GM12874 (cell line): ENCODE results near the gene PIWIL4.

Experiments
- CTCF ChIP-seq: IDR thresholded peaks from 2 replicates; pipeline ENCODE4 v1.5.1; 2011; ENCODE audit warnings: low read depth, mild to moderate bottlenecking, control low read depth, low read length, moderate library complexity; ENCODE audit not compliant: insufficient read depth

PIWIL4 gene

DNA sequence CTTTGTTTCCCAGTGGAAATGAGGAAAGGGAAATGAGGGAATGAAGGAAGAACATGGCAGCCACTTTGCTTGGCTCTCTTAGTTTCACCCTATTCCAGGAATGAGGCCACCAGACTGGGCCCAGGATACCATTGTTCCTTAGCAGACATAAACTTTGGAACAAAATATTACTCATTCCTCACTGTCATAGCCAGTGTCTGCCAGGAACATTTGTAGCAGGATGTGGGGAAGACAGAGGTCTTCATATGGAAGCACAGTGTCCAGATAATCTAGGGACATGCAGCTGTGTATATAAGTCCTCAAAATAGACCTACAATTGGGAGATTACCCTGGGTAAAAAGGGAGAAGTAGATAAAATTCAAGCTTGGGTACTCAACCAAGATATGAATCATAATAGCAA is 38.6 kb upstream of the PIWIL4 start:
- TF ChIP-seq CTCF, result no peak

DNA sequence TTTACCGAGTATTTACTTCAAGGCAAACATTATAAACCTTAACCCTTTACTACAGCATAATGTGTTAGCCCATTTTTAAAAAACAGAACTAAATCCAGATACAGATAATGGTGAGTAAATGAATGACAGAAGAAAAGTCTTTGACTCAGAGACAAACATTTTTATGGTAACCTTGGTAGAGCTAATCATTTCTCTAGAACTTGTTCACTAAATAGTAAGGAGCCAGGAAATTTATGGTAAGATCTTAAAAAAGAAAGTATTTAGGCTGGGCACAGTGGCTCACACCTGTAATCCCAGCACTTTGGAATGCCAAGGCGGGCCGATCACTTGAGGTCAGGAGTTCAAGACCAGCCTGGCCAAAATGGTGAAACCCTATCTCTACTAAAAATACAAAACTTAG is 35.0 kb upstream of the PIWIL4 start:
- no peak for TF ChIP-seq CTCF

GRCh38 chr11:94533206-94533605 is 34.0 kb upstream of the PIWIL4 start:
- TF ChIP-seq CTCF, result no peak

- TF ChIP-seq CTCF, result no peak
Observed at GRCh38 chr11:94533696-94534630, 33.2 kb upstream of the PIWIL4 start.

DNA sequence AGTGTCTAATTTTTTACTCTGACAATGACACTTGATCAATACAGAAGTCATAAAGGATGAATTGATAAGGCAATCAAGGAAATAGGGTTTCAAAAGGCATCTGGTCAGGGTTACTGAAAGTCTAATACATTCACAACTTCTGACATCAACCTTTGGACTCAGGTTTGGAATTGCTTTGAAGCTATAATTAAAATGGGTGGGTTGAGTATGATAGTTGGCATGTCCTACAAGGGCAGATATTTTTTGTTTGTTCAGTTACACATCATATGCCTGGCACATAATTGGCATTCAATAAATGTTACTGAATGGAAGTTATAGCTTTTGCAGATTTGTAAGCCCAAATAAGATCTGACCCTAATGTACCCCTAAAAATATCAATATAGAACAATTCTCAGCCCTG is 30.8 kb upstream of the PIWIL4 start:
- no peak for TF ChIP-seq CTCF

DNA sequence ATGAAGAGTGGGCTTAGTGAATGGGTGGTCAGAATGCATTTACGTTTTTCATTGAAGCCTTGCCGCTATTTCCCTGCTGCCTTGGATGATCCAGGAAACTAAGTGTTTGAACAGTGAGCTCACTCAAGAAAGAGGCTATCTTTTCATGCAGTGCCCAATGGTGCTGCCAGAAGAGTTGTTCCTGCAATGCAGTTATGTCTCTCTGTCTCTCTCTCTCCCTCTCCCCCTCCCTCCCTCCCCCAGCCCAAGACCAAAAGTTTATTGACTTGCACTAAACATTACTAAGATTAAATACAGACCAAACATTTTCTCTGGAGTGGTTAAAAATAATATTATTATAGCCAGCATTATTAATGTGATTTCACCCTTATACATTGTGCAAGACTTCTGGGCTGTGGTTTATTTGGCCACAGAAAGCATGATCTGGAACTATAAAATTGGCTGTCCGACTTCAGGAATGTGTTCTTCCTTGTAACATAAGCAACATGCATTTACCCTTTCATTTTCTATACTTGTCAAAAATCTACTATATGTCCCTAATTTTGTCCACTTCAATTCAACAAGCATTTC is 30.1 kb upstream of the PIWIL4 start:
- no peak for TF ChIP-seq CTCF

DNA sequence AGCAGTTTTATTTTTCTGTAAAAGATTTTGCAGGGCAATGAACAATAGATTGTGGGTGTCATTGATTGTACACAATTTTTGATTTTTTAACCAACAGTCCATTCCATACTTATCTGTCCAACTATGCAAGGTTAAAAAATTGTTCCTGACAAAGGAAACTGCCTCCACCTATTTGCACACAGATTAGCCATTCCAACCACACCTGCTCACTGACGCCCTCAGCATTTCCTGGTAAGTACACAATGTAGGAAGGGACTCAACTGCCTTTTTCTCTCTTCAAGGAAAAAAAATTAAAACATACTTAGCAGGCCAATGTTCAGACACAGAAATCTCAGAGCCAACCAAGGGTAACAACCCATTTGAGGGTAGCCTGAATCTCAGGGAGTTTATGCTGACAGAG is 27.7 kb upstream of the PIWIL4 start:
- no peak for TF ChIP-seq CTCF
